ENCODE data around the gene METTL6.

Gene METTL6

DNA sequence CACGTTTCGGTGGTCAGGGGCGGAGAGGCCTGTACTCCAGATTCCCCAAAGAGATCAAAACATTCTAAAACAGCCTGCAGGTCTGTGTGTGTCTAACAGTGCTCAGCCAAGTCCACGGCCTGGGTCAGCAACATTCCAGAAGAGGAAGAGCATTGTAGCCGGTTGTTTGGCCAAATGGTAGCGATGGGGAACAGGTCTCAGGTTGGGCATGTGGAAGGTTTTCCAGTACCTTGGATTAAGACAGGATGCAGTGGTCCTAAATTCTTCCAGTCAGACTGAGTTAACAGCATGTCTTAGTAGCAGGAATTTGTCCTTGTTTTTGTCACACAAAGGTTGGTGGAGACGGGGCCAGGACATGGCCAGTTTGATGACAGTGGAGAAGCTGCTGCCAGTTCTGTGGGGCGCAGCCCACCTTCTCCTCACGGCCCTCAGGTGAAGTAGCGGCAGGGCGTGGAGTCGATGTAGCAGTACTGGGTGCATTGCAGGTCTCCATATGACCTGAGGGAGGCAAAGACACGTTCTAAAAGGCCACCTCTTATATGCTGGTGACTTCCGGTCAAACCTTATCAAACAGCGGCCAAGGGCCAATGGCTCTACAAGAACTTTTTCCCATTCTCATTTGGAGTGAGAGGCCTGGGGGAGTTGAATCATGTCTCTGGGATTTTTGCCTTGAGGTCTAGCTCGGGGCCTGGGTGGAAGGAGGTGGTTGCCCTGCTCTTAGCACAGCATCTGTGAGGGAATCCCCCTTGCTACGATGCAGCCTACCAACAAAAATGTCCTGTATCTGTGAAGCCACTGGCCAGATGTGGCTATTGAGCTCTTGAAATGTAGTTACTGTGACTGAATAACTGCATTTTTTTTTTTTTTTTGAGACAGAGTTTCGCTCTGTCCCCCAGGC, 24.1 kb upstream of the METTL6 start:
- H3K4me3 ChIP-seq (ENCODE audit: low read depth, low read length): no peak overlapping the region
- in situ Hi-C loops (cut with HindIII; ENCODE audit: low sequenced_read_pairs): no loop called here
- TF ChIP-seq, protein P1, sequence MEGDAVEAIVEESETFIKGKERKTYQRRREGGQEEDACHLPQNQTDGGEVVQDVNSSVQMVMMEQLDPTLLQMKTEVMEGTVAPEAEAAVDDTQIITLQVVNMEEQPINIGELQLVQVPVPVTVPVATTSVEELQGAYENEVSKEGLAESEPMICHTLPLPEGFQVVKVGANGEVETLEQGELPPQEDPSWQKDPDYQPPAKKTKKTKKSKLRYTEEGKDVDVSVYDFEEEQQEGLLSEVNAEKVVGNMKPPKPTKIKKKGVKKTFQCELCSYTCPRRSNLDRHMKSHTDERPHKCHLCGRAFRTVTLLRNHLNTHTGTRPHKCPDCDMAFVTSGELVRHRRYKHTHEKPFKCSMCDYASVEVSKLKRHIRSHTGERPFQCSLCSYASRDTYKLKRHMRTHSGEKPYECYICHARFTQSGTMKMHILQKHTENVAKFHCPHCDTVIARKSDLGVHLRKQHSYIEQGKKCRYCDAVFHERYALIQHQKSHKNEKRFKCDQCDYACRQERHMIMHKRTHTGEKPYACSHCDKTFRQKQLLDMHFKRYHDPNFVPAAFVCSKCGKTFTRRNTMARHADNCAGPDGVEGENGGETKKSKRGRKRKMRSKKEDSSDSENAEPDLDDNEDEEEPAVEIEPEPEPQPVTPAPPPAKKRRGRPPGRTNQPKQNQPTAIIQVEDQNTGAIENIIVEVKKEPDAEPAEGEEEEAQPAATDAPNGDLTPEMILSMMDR (IDR thresholded peaks at IDR 0.05; ENCODE audit: low read depth, low read length): no peak
- no peak for DNase-seq (ENCODE audit: low read depth, low spot score)

DNA sequence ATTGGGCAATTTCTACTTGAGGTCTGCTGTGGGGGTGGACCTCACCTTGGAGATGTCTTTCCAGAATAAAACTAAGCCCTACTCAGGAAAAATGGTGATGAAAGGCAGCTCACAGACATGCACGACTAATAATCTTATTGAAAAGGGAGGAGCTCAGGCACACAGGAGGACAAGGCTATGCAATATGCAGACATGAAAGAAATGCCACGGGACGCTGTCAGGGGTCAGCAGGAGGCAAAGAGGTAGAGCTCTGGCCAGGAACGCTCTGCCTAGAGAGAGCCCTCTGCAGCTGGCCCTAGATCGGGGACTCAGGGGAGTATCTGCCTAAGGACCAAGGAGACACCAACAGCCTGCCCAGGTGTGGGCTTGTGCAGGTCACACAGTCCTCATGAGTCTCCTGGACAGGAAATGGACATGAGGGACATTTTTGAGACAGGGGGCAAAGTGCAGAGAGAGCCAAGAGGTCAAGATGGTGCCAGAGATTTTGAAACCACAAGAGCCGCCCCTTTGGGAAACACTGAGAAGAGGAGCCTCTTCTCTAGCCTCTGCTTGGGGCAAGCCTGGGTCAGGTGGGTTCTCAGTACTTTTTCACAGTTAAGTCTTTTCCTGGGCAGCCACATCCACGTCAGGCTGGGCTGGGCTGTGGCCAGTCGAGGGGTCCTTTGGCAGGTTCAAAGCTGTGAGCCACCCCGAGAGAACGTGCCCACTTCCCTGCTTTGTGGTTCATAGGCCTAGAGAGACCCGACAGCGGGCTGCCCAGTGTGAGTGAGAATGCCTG, 23.3 kb upstream of the METTL6 start:
- TF ChIP-seq, protein P1 (IDR thresholded peaks at IDR 0.05; ENCODE audit: low read depth, low read length): no peak
- no peak for DNase-seq (ENCODE audit: low read depth, low spot score)
- H3K4me3 ChIP-seq (ENCODE audit: low read depth, low read length): no peak overlapping the region
- in situ Hi-C loops (cut with HindIII; ENCODE audit: low sequenced_read_pairs): no loop called here

DNA sequence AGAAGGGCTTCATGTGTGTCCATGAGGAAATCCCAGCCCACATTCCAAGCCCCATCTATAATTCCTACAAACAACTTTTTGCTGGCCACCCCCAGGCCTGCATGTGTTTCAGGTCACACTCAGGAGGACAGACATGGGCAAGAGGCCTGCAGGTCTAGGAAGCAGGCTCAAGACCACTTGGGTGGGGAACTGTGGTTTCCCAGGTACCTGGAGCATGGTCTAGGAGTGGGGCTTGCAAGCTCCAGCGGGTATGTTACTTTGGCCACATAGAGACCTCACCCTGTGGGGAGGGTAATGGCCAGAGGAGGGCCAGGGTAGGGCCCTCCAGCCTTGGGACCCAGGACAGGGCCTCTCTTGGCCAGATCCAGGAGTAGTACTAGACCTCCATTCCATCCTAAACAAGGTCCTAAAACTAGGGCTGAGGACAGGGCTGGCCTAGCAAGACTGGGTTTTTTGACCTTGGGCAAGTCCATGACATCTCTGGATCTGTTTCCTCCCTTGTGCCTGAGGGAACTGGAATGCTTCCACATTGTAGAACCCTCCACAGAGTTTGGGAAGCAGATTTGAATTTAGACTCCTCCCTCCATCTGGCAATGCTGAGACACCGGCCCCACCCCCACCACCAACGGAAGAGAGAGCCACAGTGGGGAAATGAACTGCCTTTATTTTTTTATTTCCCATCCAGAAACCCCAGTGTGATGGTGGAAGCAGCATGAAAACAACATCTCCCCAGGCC, 22.3 kb upstream of the METTL6 start:
- DNase-seq (ENCODE audit: low read depth, low spot score): no peak
- no peak overlapping the region for H3K4me3 ChIP-seq (ENCODE audit: low read depth, low read length)
- TF ChIP-seq, protein P1 (IDR thresholded peaks at IDR 0.05; ENCODE audit: low read depth, low read length): no peak
- in situ Hi-C loops (cut with HindIII; ENCODE audit: low sequenced_read_pairs): no loop called here

DNA sequence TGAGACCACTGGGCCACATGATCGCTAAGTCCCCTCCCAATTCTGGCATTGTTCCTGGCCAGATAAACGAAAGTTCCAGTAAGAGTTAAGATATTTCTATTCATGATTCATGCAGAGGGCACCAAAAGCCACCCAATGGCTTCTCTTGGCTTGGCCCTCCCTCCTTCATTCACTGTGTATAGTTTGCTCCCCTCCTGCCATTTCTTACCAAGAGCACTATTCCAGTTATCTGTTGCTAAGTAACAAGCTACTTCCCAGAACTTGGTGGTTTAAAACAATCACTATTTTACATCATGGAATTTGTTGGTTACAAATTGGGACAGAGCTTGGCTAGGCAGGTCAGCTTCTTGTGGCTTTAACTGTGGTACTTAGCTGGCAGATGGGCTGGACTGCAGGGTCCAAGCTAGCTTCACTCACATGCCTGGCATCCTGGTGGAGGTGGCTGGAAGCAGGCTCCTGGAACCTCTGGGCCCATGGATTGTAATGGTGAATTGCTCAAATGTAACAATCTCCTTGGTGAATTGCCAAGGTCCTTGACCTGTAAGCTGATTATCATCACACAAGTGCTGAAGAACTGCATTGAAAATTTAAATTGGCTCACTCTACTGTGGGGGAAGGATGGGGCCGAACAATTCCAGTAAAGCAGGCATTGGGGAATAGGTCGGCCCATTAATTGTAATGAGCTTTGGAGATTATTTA, 16.6 kb upstream of the METTL6 start:
- DNase-seq (ENCODE audit: low read depth, low spot score): peak; percentile 89
- H3K4me3 ChIP-seq (ENCODE audit: low read depth, low read length): no peak overlapping the region
- TF ChIP-seq, protein P1 (IDR thresholded peaks at IDR 0.05; ENCODE audit: low read depth, low read length): no peak
- in situ Hi-C loops (cut with HindIII; ENCODE audit: low sequenced_read_pairs): no loop called here

DNA sequence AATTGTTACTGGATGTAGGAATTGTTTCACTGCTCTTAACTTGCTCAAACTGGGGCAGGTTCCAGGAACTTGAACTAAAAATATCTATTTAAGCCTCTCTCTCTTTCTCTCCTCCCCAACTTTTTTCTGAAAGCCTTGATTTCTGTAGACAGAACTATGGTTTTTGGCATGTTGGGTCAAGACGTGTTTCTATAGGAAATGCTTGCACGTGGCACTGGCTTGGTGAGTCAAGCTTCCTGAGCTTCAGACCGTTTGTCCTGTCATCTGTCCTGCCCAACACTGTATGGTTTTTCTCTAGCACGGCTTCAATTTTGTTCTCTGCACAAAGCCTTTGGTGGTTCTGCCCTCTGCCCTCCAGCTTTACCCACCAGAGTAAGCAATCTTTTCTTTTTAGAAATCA, 13.5 kb upstream of the METTL6 start:
- H3K4me3 ChIP-seq (ENCODE audit: low read depth, low read length): no peak overlapping the region
- peak; percentile 27 for DNase-seq (ENCODE audit: low read depth, low spot score)
- in situ Hi-C loops (cut with HindIII; ENCODE audit: low sequenced_read_pairs): no loop called here
- TF ChIP-seq, protein P1 (IDR thresholded peaks at IDR 0.05; ENCODE audit: low read depth, low read length): no peak

DNA sequence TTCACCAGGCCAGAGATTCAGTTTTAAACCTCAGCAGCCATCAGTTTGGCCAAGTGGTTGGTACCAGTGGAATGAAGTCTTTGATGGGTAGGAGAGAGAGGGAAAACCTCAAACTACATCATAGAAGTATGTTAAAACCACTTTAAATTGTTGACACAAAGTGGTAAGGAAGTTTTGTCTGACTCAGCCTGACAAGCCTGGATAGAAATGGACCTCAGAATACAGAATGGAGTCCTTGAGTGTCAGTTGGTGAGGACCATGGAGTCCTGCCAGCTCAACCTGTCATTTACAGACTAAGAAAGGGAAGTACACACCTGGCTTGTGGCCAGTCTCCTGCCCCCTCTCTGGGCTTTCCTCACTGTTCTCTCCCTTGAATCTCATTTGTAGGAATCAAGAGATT, 12.1 kb upstream of the METTL6 start:
- DNase-seq (ENCODE audit: low read depth, low spot score): peak; percentile 66
- TF ChIP-seq, protein P1 (IDR thresholded peaks at IDR 0.05; ENCODE audit: low read depth, low read length): no peak
- in situ Hi-C loops (cut with HindIII; ENCODE audit: low sequenced_read_pairs): no loop called here
- H3K4me3 ChIP-seq (ENCODE audit: low read depth, low read length): no peak overlapping the region

Data from astrocyte of the spinal cord (primary cell).